Calu3 (cell line): Measurements from ENCODE around the gene SCARB1. TPM values are rescaled to one million over a fixed set of nuclear protein-coding genes. Genes with fewer than 3 reads are reported as not detected.

Source experiments
- BruUV-seq: library from RNA; stranded (reverse); fragments of 400-500 nt; replicated peaks from 2 replicates; lab custom pipeline; 2021; lab: Mats Ljungman, UMichigan
- CTCF ChIA-PET: fragments of 300-600 bp; sonication (Branson Sonifier 250); formaldehyde crosslinking; loops from one replicate; lab custom pipeline; 2022; ENCODE audit warnings: antibody characterized with exemption; lab: Charles Lee
- DNase-seq: peaks from one replicate; pipeline ENCODE4 v3.0.0; 2022
- H3K27ac Mint-ChIP-seq: one replicate; pipeline ENCODE4 v1.8.0; 2022; ENCODE audit warnings: mixed read lengths; ENCODE audit not compliant: unreplicated experiment
- H3K27me3 Mint-ChIP-seq: one replicate; pipeline ENCODE4 v1.8.0; 2022; ENCODE audit warnings: mixed read lengths; ENCODE audit not compliant: unreplicated experiment
- H3K36me3 Mint-ChIP-seq: one replicate; pipeline ENCODE4 v1.8.0; 2022; ENCODE audit warnings: mild to moderate bottlenecking, moderate library complexity, mixed read lengths; ENCODE audit not compliant: insufficient read depth, unreplicated experiment
- H3K4me1 Mint-ChIP-seq: one replicate; pipeline ENCODE4 v1.8.0; 2022; ENCODE audit warnings: mild to moderate bottlenecking, low read depth, mixed read lengths; ENCODE audit not compliant: unreplicated experiment
- H3K4me3 Mint-ChIP-seq: one replicate; pipeline ENCODE4 v1.8.0; 2022; ENCODE audit warnings: mild to moderate bottlenecking, low read depth, moderate library complexity, mixed read lengths; ENCODE audit not compliant: unreplicated experiment
- H3K9me3 Mint-ChIP-seq: one replicate; pipeline ENCODE4 v1.8.0; 2022; ENCODE audit warnings: low read depth, mixed read lengths; ENCODE audit not compliant: unreplicated experiment
- intact Hi-C: fragments of 100-400 bp; cut with micrococcal nuclease; formaldehyde crosslinking; loops from one replicate; pipeline ENCODE4 v1.10.0; 2022; ENCODE audit not compliant: unreplicated experiment
- total RNA-seq: library from RNA; stranded (reverse); gene quantifications from 2 replicates; pipeline ENCODE4 v1.2.3, GENCODE V29; 2022
- TF ChIP-seq, protein P1 (sequence below): fragments of 200-600 bp; IDR thresholded peaks from one replicate; pipeline ENCODE4 v1.8.0; 2022; ENCODE audit warnings: antibody characterized with exemption; ENCODE audit not compliant: unreplicated experiment

Gene SCARB1
- total RNA-seq, 1 experiment from 2014 or later, result 51.6 TPM

DNA sequence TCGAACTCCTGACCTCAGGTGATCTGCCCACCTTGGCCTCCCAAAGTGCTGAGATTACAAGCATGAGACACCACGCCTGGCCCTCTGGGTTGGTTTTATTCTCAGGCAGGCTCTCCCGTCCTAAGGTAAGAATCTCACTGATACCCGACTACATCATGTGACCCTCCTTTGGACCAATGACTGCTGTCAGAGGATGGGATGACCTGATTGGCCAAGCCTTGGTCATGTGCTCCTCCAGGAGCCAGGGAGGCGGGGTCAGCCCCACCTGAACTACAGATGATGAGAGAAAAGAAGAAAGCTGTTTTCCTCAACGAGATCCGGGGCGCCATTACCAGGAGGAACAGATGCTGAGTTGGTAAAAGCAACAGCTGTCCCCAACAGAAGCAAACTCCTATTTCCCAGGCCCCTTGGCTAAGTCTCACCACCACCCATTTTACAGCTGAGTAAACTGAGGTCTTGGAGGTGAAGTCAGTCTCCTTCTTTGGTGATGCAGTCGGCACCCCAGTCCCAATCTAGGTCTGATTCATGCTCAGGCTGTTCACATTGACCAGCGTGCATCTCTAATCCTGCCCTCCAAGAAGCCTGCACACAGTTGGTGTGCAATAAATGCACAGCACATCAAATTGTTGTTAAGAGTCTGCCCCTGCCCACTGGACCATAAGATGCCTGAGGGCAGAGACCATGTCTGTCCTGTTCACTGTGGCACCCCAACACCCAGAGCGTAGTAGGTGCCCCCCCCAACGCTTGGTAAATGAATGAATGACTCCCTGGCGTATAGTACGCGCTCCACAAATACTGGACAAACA lies 118.8 kb downstream of the SCARB1 start:
- TF ChIP-seq, protein P1, sequence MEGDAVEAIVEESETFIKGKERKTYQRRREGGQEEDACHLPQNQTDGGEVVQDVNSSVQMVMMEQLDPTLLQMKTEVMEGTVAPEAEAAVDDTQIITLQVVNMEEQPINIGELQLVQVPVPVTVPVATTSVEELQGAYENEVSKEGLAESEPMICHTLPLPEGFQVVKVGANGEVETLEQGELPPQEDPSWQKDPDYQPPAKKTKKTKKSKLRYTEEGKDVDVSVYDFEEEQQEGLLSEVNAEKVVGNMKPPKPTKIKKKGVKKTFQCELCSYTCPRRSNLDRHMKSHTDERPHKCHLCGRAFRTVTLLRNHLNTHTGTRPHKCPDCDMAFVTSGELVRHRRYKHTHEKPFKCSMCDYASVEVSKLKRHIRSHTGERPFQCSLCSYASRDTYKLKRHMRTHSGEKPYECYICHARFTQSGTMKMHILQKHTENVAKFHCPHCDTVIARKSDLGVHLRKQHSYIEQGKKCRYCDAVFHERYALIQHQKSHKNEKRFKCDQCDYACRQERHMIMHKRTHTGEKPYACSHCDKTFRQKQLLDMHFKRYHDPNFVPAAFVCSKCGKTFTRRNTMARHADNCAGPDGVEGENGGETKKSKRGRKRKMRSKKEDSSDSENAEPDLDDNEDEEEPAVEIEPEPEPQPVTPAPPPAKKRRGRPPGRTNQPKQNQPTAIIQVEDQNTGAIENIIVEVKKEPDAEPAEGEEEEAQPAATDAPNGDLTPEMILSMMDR, result no peak
- Mint-ChIP-seq H3K9me3 (no peaks in the 10 kb centered on the region), H3K36me3 (peaks cover 45% of the 10 kb centered on the region), H3K4me3 (peak overlapping the region; percentile 14), H3K4me1 (peaks cover 92% of the 10 kb centered on the region), H3K27me3 (no peaks in the 10 kb centered on the region), H3K27ac (peak overlapping the region; percentile 82)
- CTCF ChIA-PET, result interaction anchor here (0.7 to 2.8 kb wide), 2 partner anchors 226 to 286 kb away, joined by 3 to 13 read pairs; no protein-coding TSS in a partner anchor
- intact Hi-C loops, result loop anchor here (5.0 kb wide), 3 partner anchors 48 to 228 kb away; partner anchors contain the start of gene NCOR2
- peak; percentile 51 for DNase-seq
- BruUV-seq, result no TSS peak

DNA sequence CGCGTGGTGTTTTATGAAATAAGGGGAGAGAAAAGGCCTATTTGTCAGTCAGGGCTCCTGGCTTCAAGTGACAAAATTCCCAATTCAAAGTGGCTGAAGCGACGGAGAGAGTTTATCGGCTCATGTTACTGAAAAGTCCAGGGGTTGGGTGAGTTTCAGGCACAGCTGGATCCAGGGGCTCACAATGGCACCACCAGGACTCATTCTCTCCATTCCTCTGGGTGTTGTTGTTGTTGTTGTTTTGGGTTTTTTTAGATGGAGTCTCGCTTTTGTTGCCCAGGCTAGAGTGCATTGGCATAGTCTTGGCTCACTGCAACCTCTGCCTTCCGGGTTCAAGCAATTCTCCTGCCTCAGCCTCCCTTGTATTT lies 119.4 kb downstream of the SCARB1 start:
- H3K27ac Mint-ChIP-seq, result peak overlapping the region; percentile 71
- peaks cover 45% of the 10 kb centered on the region for H3K36me3 Mint-ChIP-seq
- H3K4me3 Mint-ChIP-seq, result no peak overlapping the region
- CTCF ChIA-PET, result no interaction called here
- TF ChIP-seq, protein P1, result no peak
- H3K9me3 Mint-ChIP-seq, result no peaks in the 10 kb centered on the region
- no peaks in the 10 kb centered on the region for H3K27me3 Mint-ChIP-seq
- peaks cover 91% of the 10 kb centered on the region for H3K4me1 Mint-ChIP-seq
- intact Hi-C loops, result no loop called here
- no TSS peak for BruUV-seq
- DNase-seq, result no peak

GRCh38 chr12:124743479-124744272 lies 120.0 kb downstream of the SCARB1 start:
- intact Hi-C loops, result no loop called here

GRCh38 chr12:124742678-124743077 lies 121.0 kb downstream of the SCARB1 start:
- intact Hi-C loops, result no loop called here
- Mint-ChIP-seq H3K4me1 (peaks cover 95% of the 10 kb centered on the region), H3K9me3 (no peaks in the 10 kb centered on the region), H3K36me3 (peaks cover 49% of the 10 kb centered on the region), H3K27me3 (no peaks in the 10 kb centered on the region), H3K4me3 (no peak overlapping the region), H3K27ac (peak overlapping the region; percentile 15)
- no TSS peak for BruUV-seq
- CTCF ChIA-PET, result interaction anchor here (0.7 kb wide), 2 partner anchors 22 to 209 kb away, joined by 3 read pairs; no protein-coding TSS in a partner anchor
- TF ChIP-seq, protein P1, result no peak
- no peak for DNase-seq

More at GRCh38 chr12:124743479-124744272, 120.0 kb downstream of the SCARB1 start:
- peaks cover 95% of the 10 kb centered on the region for H3K4me1 Mint-ChIP-seq
- CTCF ChIA-PET, result interaction anchor here (0.5 kb wide), 1 partner anchor 704 kb away, joined by 3 read pairs; no protein-coding TSS in a partner anchor
- no peak for DNase-seq
- TF ChIP-seq, protein P1, result no peak
- H3K27me3 Mint-ChIP-seq, result no peaks in the 10 kb centered on the region
- BruUV-seq, result no TSS peak
- no peaks in the 10 kb centered on the region for H3K9me3 Mint-ChIP-seq
- peaks cover 47% of the 10 kb centered on the region for H3K36me3 Mint-ChIP-seq
- no peak overlapping the region for H3K4me3 Mint-ChIP-seq
- peak overlapping the region; percentile 71 for H3K27ac Mint-ChIP-seq
